H1 (cell line): ENCODE data around the gene OGFOD3. TPM values are rescaled to one million over a fixed set of nuclear protein-coding genes. Genes with fewer than 3 reads are reported as not detected.

Experiments
- CTCF ChIA-PET: fragments of 300-600 bp; sonication (Branson Sonifier 250); formaldehyde crosslinking; loops from one replicate; lab custom pipeline; 2021; ENCODE audit not compliant: partially characterized antibody; lab: Charles Lee
- POLR2A ChIA-PET: fragments of 300-600 bp; sonication (Branson Sonifier 250); formaldehyde crosslinking; loops from one replicate; lab custom pipeline; 2021; ENCODE audit warnings: inconsistent platforms; ENCODE audit not compliant: partially characterized antibody; lab: Charles Lee
- DNase-seq, 2 experiments: peaks; one replicate each; pipeline versions ENCODE4 v3.0.0 to v3.0.0-alpha.2; 2010 to 2022; ENCODE audit warnings: low spot score in 2 of 2, low read depth in 1 of 2, mixed read lengths in 1 of 2
- FAIRE-seq: peaks from 2 replicates; lab custom pipeline; 2011; peaks lifted over from hg19 to GRCh38; lab: Jason Lieb, UNC
- H2AFZ ChIP-seq: 2 replicates; pipeline ENCODE4 v1.8.1; 2012; ENCODE audit warnings: low read length, inconsistent platforms
- H2AK5ac ChIP-seq: 2 replicates; pipeline ENCODE4 v1.6.1; 2013; ENCODE audit warnings: low read depth, low read length
- H2BK120ac ChIP-seq: replicated peaks from 2 replicates; pipeline ENCODE3; 2013; ENCODE audit warnings: low read depth, low read length, inconsistent platforms
- H2BK12ac ChIP-seq: 2 replicates; pipeline ENCODE4 v1.6.1; 2013; ENCODE audit warnings: low read depth, low read length
- H2BK15ac ChIP-seq: 2 replicates; pipeline ENCODE4 v1.6.1; 2013; ENCODE audit warnings: low read length
- H2BK20ac ChIP-seq: 2 replicates; pipeline ENCODE4 v1.6.1; 2013; ENCODE audit warnings: low read length
- H2BK5ac ChIP-seq: 2 replicates; pipeline ENCODE4 v1.6.1; 2013; ENCODE audit warnings: low read depth, low read length
- H3K14ac ChIP-seq: 2 replicates; pipeline ENCODE4 v1.6.1; 2013; ENCODE audit warnings: inconsistent platforms; ENCODE audit not compliant: insufficient read length
- H3K18ac ChIP-seq: 2 replicates; pipeline ENCODE4 v1.6.1; 2013; ENCODE audit warnings: low read length; ENCODE audit errors: extremely low read depth
- H3K23ac ChIP-seq: 2 replicates; pipeline ENCODE4 v1.6.1; 2013; ENCODE audit warnings: inconsistent platforms; ENCODE audit not compliant: insufficient read length
- H3K23me2 ChIP-seq: 2 replicates; pipeline ENCODE4 v1.6.1; 2013; ENCODE audit warnings: low read depth, low read length
- H3K27ac ChIP-seq: 2 replicates; pipeline ENCODE4 v1.6.1; 2011; ENCODE audit warnings: low read depth, low read length, inconsistent platforms
- H3K27me3 ChIP-seq, 4 experiments: replicated peaks in 1 of 4; 1 replicate in 1 of 4; 2 replicates in 3 of 4; pipeline versions ENCODE4 v1.6.1 to v1.8.1; 2011 to 2013; ENCODE audit warnings: low read length in 3 of 4, mild to moderate bottlenecking in 3 of 4, inconsistent platforms in 2 of 4, mixed read lengths in 2 of 4, moderate library complexity in 1 of 4; ENCODE audit not compliant: control insufficient read depth in 3 of 4, insufficient read depth in 3 of 4; ENCODE audit errors: extremely low read depth in 1 of 4
- H3K36me3 ChIP-seq, 4 experiments: 2 replicates each; pipeline versions ENCODE4 v1.6.1 to v1.8.1; 2011 to 2013; ENCODE audit warnings: mild to moderate bottlenecking in 4 of 4, low read length in 3 of 4, moderate library complexity in 2 of 4, control low read depth in 1 of 4, inconsistent platforms in 1 of 4; ENCODE audit not compliant: insufficient read depth in 4 of 4, control insufficient read depth in 2 of 4
- H3K4ac ChIP-seq: replicated peaks from 2 replicates; pipeline ENCODE3; 2013; ENCODE audit warnings: low read length, low read depth, mixed read lengths, inconsistent platforms; ENCODE audit not compliant: insufficient read length
- H3K4me1 ChIP-seq, 4 experiments: replicated peaks in 1 of 4; 1 replicate in 1 of 4; 2 replicates in 3 of 4; pipeline versions ENCODE4 v1.6.1 to v1.8.1; 2011 to 2013; ENCODE audit warnings: low read length in 3 of 4, inconsistent platforms in 2 of 4, mixed read lengths in 1 of 4; ENCODE audit not compliant: insufficient read depth in 4 of 4, control insufficient read depth in 3 of 4
- H3K4me2 ChIP-seq, 2 experiments: 2 replicates each; pipeline versions ENCODE4 v1.6.1 to v1.8.1; 2011 to 2013; ENCODE audit warnings: low read depth in 2 of 2, low read length in 2 of 2, control low read depth in 1 of 2, inconsistent platforms in 1 of 2, mild to moderate bottlenecking in 1 of 2; ENCODE audit not compliant: insufficient read depth in 1 of 2
- H3K4me3 ChIP-seq, 4 experiments: fragments of 200-600, 300-600 bp in 1 of 4; sonication (generic), shearing (Covaris generic), sonication (Bioruptor Twin) in 1 of 4; 2 replicates each; pipeline versions ENCODE4 v1.5.1 to v1.8.1; 2011 to 2016; ENCODE audit warnings: low read length in 4 of 4, low read depth in 3 of 4, control low read depth in 2 of 4, inconsistent platforms in 2 of 4, mild to moderate bottlenecking in 2 of 4, mixed read lengths in 1 of 4, moderate library complexity in 1 of 4; ENCODE audit not compliant: insufficient read depth in 2 of 4; ENCODE audit errors: extremely low read depth in 1 of 4
- H3K56ac ChIP-seq: replicated peaks from 2 replicates; pipeline ENCODE3; 2013; ENCODE audit warnings: low read depth, mild to moderate bottlenecking, mixed read lengths, low read length, inconsistent platforms; ENCODE audit not compliant: insufficient read length
- H3K79me1 ChIP-seq: 2 replicates; pipeline ENCODE4 v1.6.1; 2013; ENCODE audit warnings: low read depth, low read length, control low read depth
- H3K79me2 ChIP-seq, 2 experiments: 2 replicates each; pipeline versions ENCODE4 v1.6.1 to v1.8.1; 2012 to 2013; ENCODE audit warnings: low read length in 2 of 2, mild to moderate bottlenecking in 2 of 2, inconsistent platforms in 1 of 2; ENCODE audit not compliant: insufficient read depth in 2 of 2, control insufficient read depth in 1 of 2
- H3K9ac ChIP-seq, 4 experiments: replicated peaks in 1 of 4; 1 replicate in 1 of 4; 2 replicates in 3 of 4; pipeline versions ENCODE4 v1.6.1 to v1.8.1; 2011 to 2013; ENCODE audit warnings: low read depth in 3 of 4, low read length in 3 of 4, control low read depth in 2 of 4, mild to moderate bottlenecking in 2 of 4, moderate library complexity in 2 of 4, inconsistent platforms in 1 of 4; ENCODE audit errors: extremely low read depth in 1 of 4
- H3K9me3 ChIP-seq, 2 experiments: 2 replicates each; pipeline versions ENCODE4 v1.6.1 to v1.8.1; 2012 to 2013; ENCODE audit warnings: mild to moderate bottlenecking in 2 of 2, moderate library complexity in 2 of 2, control low read depth in 1 of 2, inconsistent platforms in 1 of 2, low read depth in 1 of 2, low read length in 1 of 2, mixed read lengths in 1 of 2; ENCODE audit not compliant: insufficient read depth in 2 of 2
- H4K20me1 ChIP-seq, 2 experiments: replicated peaks in 1 of 2; 2 replicates each; pipeline versions ENCODE3 to v1.8.1; 2011 to 2013; ENCODE audit warnings: inconsistent platforms in 2 of 2, low read length in 2 of 2, mild to moderate bottlenecking in 1 of 2; ENCODE audit not compliant: insufficient read depth in 2 of 2, control insufficient read depth in 1 of 2
- H4K5ac ChIP-seq: 2 replicates; pipeline ENCODE4 v1.6.1; 2013; ENCODE audit warnings: low read length, low read depth, mixed read lengths, inconsistent platforms; ENCODE audit not compliant: insufficient read length
- H4K8ac ChIP-seq: 2 replicates; pipeline ENCODE4 v1.8.0; 2013; ENCODE audit warnings: mild to moderate bottlenecking, moderate library complexity, low read length, inconsistent platforms; ENCODE audit not compliant: insufficient read depth; ENCODE audit errors: extremely low read depth
- H4K91ac ChIP-seq: replicated peaks from 2 replicates; pipeline ENCODE3; 2013; ENCODE audit warnings: low read length, mixed read lengths, inconsistent platforms; ENCODE audit not compliant: insufficient read length
- ASH2L ChIP-seq: fragments of 200-600, 300-600 bp; sonication (generic); IDR thresholded peaks from one replicate; pipeline ENCODE4 v1.7.1; 2017; ENCODE audit warnings: low read length
- CHD1 ChIP-seq: IDR thresholded peaks from 2 replicates; pipeline ENCODE4 v1.6.1; 2012; ENCODE audit warnings: low read depth, low read length, improper control_type of control experiment
- GTF2F1 ChIP-seq: IDR thresholded peaks from 2 replicates; pipeline ENCODE4 v1.6.1; 2012; ENCODE audit warnings: low read depth, low read length, improper control_type of control experiment, borderline replicate concordance
- KDM1A ChIP-seq: fragments of 200-600, 300-600 bp; sonication (generic); IDR thresholded peaks from 2 replicates; pipeline ENCODE4 v1.7.1; 2016; ENCODE audit warnings: mild to moderate bottlenecking, low read length, borderline replicate concordance
- KDM4A ChIP-seq: IDR thresholded peaks from one replicate; pipeline ENCODE4 v1.7.1; 2012; ENCODE audit warnings: low read depth, mild to moderate bottlenecking, moderate library complexity, low read length, inconsistent platforms; ENCODE audit not compliant: severe bottlenecking
- KDM5A ChIP-seq: fragments of 200-600 bp; IDR thresholded peaks from 2 replicates; pipeline ENCODE4 v1.7.1; 2012; ENCODE audit warnings: mild to moderate bottlenecking, low read length, inconsistent platforms, mixed read lengths
- MAX ChIP-seq: IDR thresholded peaks from 2 replicates; pipeline ENCODE4 v1.6.1; 2012; ENCODE audit warnings: inconsistent platforms
- RAD21 ChIP-seq, 2 experiments: IDR thresholded peaks in 1 of 2; conservative IDR thresholded peaks in 1 of 2; 2 replicates each; pipeline ENCODE4 v1.6.1; 2011; ENCODE audit warnings: low read depth in 2 of 2, low read length in 2 of 2, improper control_type of control experiment in 1 of 2, inconsistent platforms in 1 of 2, mild to moderate bottlenecking in 1 of 2, moderate library complexity in 1 of 2
- SP2 ChIP-seq: IDR thresholded peaks from 2 replicates; pipeline ENCODE4 v1.6.1; 2012; ENCODE audit warnings: mild to moderate bottlenecking, low read length, inconsistent platforms
- SRF ChIP-seq: IDR thresholded peaks from 2 replicates; pipeline ENCODE4 v1.6.1; 2011; ENCODE audit warnings: mild to moderate bottlenecking, low read depth, low read length, moderate library complexity
- TAF1 ChIP-seq: IDR thresholded peaks from 2 replicates; pipeline ENCODE4 v1.6.1; 2011; ENCODE audit warnings: mild to moderate bottlenecking, low read depth, low read length
- WGBS, 2 experiments: shearing (Covaris generic) in 1 of 2; methylation state at CpG; one replicate each; pipeline versions ENCODE4 v1.1.6 to v1.1.7; 2013 to 2015; ENCODE audit warnings: low lambda C conversion rate in 2 of 2, mixed read lengths in 2 of 2, inconsistent platforms in 1 of 2, low coverage in 1 of 2, missing lambda C conversion rate in 1 of 2; ENCODE audit not compliant: insufficient replicate concordance in 2 of 2, insufficient coverage in 1 of 2, insufficient read length in 1 of 2; ENCODE audit errors: extremely low coverage in 1 of 2, missing lambda C conversion rate in 1 of 2; 5-methylcytosine and 5-hydroxymethylcytosine counted together
- polyA plus RNA-seq, 7 experiments: library from polyadenylated mRNA; depleted of rRNA in 3 of 7; stranded (reverse) in 5 of 7; unstranded in 2 of 7; fragments of >200 nt in 5 of 7; fragments of 200-250 nt in 2 of 7; gene quantifications; 1 replicate in 5 of 7; 2 replicates in 1 of 7; 4 replicates in 1 of 7; pipeline versions ENCODE4 v1.2.1 to v1.2.3, GENCODE V29; 2011 to 2013; ENCODE audit warnings: missing spikeins in 2 of 7, mixed read lengths in 2 of 7
- total RNA-seq: library from RNA; stranded (reverse); fragmentation: NEBNext Ultra II Directional; extraction: Animal tissue kit (Norgen Biotek cat#: 25700); gene quantifications from 2 replicates; pipeline ENCODE4 v1.2.1, GENCODE V29; 2021

Gene OGFOD3
- total and polyA plus RNA-seq, 2 of the 8 experiments (the other 6 are each of a cell fraction or from before 2014, with no cell fraction given) = 21.1 to 21.8 TPM

- no peak for FAIRE-seq
- Histone ChIP-seq H3K14ac (no peak overlapping the region), H3K23me2 (no peaks in the 10 kb centered on the region), H2AFZ (no peak overlapping the region), H3K27me3 (no peaks in the 10 kb centered on the region), H2BK20ac (no peak overlapping the region), H4K8ac (no peak overlapping the region), H3K79me2 (no peaks in the 10 kb centered on the region), H3K9me3 (no peaks in the 10 kb centered on the region), H2BK12ac (no peak overlapping the region), H3K9ac (no peak overlapping the region), H4K5ac (no peak overlapping the region), H2BK15ac (no peak overlapping the region), H3K4ac (no peak overlapping the region), H3K4me2 (no peak overlapping the region), H2AK5ac (no peak overlapping the region), H4K20me1 (no peaks in the 10 kb centered on the region), H3K79me1 (no peaks in the 10 kb centered on the region), H3K56ac (no peak overlapping the region), H4K91ac (no peak overlapping the region), H3K36me3 (0 out of 8 replicates have a peak, but pooled peaks cover 0 to 2% (median 0%) of the 10 kb centered on the region in 4 experiments), H3K4me3 (no peak overlapping the region), H3K27ac (no peak overlapping the region), H2BK5ac (no peak overlapping the region), H3K4me1 (no peaks in the 10 kb centered on the region), H3K23ac (no peak overlapping the region), H2BK120ac (no peak overlapping the region), H3K18ac (no peak overlapping the region)
- no peak for DNase-seq
- 89% methylated on average over 15 of the region's 15 CpGs; no CpG with 5 or more reads in 1 of the 2 experiments for WGBS, 2 experiments
- ChIA-PET POLR2A (interaction anchor here (0.8 to 1.5 kb wide), 3 partner anchors 8 to 41 kb away, joined by 3 to 5 read pairs (median 3); partner anchors contain the start of gene UTS2R), CTCF (interaction anchor here (1.3 to 2.0 kb wide), 4 partner anchors 25 to 42 kb away, joined by 3 to 6 read pairs (median 4); partner anchors contain the start of gene HEXD)
- TF ChIP-seq MAX (no peak), GTF2F1 (no peak), CHD1 (no peak), SP2 (no peak), KDM1A (no peak), ASH2L (no peak), RAD21 (IDR thresholded peaks at IDR 0.05 in 1 of 2, conservative IDR thresholded peaks at IDR 0.05 in 1 of 2; ENCODE audit: low read depth in 2 of 2, low read length in 2 of 2) (no peak), TAF1 (no peak), KDM5A (no peak), KDM4A (no peak), SRF (no peak)
These were observed 25.4 kb downstream of the OGFOD3 start for GRCh38 chr17:82392941-82393340.
